ENCODE results near the gene ADAMTSL1.
A peak's percentile ranks its signal among the peaks of the same experiment; 100 is the strongest.

Gene ADAMTSL1

DNA sequence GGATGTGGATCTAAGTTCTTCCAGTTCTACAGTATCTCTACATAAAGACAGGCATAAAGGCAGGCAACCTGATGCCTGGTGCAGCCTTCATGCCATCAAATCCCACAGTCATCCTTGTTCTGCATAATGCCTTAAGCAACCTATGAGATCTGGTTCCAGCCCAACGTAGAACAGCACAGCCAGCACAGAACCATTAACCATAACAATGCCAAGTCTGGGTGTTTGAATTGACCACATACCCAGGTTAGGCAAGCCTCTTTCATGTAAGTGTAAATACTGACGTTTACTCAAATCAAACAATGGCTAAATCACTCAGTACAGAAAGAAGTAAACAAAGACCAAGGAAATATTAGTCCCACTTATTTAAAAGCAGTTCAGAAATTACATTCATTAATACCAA is 195.0 kb downstream of the ADAMTSL1 start:
- no peak overlapping the region for H3K4me3 ChIP-seq (ENCODE audit: low read length)
- TF ChIP-seq, protein P1, sequence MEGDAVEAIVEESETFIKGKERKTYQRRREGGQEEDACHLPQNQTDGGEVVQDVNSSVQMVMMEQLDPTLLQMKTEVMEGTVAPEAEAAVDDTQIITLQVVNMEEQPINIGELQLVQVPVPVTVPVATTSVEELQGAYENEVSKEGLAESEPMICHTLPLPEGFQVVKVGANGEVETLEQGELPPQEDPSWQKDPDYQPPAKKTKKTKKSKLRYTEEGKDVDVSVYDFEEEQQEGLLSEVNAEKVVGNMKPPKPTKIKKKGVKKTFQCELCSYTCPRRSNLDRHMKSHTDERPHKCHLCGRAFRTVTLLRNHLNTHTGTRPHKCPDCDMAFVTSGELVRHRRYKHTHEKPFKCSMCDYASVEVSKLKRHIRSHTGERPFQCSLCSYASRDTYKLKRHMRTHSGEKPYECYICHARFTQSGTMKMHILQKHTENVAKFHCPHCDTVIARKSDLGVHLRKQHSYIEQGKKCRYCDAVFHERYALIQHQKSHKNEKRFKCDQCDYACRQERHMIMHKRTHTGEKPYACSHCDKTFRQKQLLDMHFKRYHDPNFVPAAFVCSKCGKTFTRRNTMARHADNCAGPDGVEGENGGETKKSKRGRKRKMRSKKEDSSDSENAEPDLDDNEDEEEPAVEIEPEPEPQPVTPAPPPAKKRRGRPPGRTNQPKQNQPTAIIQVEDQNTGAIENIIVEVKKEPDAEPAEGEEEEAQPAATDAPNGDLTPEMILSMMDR (IDR thresholded peaks at IDR 0.05; ENCODE audit: insufficient read depth, low read depth, low read length, missing control alignments) = no peak
- DNase-seq (ENCODE audit: low read depth) = peak; percentile 54

DNA sequence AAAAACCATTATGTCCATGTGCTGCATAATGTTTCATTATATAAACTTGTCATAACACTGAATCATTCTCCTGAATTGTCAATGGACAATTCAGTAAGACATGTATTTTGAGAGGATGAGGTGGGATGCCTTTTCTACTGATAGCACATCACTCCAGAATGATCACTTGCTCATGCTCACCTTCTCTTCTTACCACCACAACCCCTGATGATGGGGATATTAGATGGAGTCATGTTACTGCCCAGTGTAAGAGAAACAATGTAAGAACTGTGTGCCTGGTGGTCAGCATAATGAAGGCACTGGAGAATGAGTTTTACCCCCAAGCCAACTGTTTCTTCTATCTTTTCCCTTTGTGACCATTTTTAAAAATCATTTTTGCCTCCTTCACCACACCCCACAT is 198.8 kb downstream of the ADAMTSL1 start:
- TF ChIP-seq, protein P1 (IDR thresholded peaks at IDR 0.05; ENCODE audit: insufficient read depth, low read depth, low read length, missing control alignments) = no peak
- no peak for DNase-seq (ENCODE audit: low read depth)
- no peak overlapping the region for H3K4me3 ChIP-seq (ENCODE audit: low read length)

DNA sequence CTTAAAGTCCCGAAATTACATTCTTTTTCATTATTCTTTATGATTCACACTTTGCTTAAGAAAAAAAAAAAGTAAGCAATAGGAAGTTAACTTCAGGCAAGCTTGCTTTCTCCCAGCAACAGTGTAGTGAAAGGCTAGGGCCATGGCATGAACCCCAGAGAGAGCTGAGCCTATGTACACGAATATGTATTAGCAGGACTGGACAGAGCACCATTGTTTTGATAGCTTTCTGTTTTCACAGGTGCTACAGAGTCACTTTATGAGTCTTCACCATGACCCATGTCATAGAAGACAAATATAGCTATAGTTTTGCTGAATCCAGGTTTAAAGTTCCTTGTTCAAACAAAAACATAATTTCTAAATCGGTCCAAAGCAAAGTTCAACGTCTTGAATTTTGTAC is 199.2 kb downstream of the ADAMTSL1 start:
- DNase-seq (ENCODE audit: low read depth) = no peak
- H3K4me3 ChIP-seq (ENCODE audit: low read length) = no peak overlapping the region
- TF ChIP-seq, protein P1 (IDR thresholded peaks at IDR 0.05; ENCODE audit: insufficient read depth, low read depth, low read length, missing control alignments) = no peak

DNA sequence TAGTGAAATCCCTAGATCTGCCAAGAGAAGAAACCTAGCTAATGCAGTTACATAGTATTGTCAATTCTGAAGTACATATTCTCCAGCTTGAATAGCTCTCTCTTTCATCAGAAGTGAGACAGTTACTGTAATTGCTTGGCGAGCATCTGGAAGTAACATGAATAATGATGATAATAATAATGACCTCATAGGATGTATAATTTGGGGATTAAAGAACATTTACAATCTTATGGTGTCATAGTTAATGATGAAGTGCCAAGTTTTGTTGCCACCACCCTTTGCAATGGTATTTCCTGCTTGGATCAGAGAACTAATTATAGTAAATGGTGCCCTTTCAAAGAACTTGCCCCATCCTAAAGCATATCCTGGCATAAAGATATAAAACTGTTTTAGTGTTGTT is 201.4 kb downstream of the ADAMTSL1 start:
- H3K4me3 ChIP-seq (ENCODE audit: low read length) = no peak overlapping the region
- DNase-seq (ENCODE audit: low read depth) = no peak
- TF ChIP-seq, protein P1 (IDR thresholded peaks at IDR 0.05; ENCODE audit: insufficient read depth, low read depth, low read length, missing control alignments) = no peak

DNA sequence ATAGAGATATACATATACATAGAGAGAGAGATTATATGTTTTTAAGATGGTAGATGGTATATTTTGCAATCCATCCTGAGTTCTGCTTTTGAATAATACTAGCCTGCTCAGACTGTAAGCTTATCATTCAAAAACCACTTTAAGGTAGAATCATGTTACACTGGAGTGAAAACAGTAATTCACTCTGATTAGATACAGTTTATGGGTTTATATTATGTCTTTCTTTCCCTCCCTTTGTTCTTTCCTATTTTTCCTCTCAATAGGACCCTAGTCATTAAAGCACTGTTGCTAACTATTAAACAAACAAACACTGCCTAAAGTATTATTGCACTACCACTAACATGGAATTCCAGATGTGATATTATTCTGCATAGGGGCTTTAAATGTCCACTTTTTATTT is 202.0 kb downstream of the ADAMTSL1 start:
- TF ChIP-seq, protein P1 (IDR thresholded peaks at IDR 0.05; ENCODE audit: insufficient read depth, low read depth, low read length, missing control alignments) = no peak
- no peak overlapping the region for H3K4me3 ChIP-seq (ENCODE audit: low read length)
- no peak for DNase-seq (ENCODE audit: low read depth)

DNA sequence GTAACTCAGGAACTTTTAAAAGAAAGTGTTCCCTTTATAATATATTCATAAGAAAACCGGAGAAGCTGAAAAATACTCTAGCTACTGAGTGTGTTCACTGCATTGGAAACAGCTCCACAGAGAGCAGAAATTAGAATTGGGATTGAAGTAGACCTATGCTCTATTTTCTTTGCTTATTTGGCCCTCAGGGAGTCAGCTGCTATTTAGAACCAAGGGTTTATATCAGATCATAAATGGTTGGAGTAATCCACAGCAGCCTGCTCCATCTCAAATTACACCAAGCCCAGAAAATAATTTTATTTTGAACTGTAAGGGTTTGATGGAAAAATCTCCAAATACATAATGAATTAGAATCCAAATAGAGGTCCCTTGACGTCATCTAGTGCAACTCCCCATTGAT is 202.6 kb downstream of the ADAMTSL1 start:
- DNase-seq (ENCODE audit: low read depth) = no peak
- H3K4me3 ChIP-seq (ENCODE audit: low read length) = no peak overlapping the region
- TF ChIP-seq, protein P1 (IDR thresholded peaks at IDR 0.05; ENCODE audit: insufficient read depth, low read depth, low read length, missing control alignments) = no peak

DNA sequence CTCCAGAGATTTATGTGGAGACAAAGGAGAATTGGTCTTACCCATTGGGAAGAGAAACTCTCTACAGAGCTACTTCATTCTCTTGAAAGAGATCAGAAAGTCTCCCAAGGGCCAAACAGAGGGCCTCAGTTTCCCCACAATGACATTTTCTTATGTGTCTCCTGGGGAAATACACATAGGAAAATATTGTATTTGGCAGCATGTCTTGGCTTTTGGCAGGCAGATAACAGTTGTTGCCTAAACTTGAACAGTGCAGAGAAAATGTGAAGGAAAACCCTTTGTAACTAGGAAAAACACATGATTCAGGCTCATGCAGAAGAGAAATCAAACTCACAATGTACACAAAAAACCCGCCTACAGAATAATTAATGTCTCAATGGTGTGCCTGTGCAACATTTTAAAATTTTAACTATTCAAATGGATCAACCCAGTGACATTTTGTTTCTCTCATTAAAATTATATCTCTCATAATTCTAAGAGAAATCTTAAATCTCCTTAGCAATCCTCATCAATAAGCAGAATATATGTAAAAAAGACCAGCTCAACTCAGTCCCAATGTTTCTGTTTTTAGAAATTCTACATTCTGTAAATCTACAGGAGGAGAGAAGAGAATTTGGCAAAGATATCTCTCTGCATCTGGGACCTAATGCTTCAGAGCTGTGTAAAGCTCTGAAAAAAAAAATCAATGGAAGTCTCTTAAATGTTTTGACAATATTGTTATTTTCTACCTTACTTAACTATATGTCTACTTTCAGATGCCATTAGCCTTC is 205.1 kb downstream of the ADAMTSL1 start:
- TF ChIP-seq, protein P1 (IDR thresholded peaks at IDR 0.05; ENCODE audit: insufficient read depth, low read depth, low read length, missing control alignments) = no peak
- H3K4me3 ChIP-seq (ENCODE audit: low read length) = no peak overlapping the region
- DNase-seq (ENCODE audit: low read depth) = no peak
